HTR-8/SVneo (cell line): ENCODE measurements around the gene CEP131.

Experiments
- DNase-seq: peaks from one replicate; pipeline ENCODE4 v3.0.0; 2011; ENCODE audit warnings: low spot score, mixed read lengths; ENCODE audit not compliant: insufficient read length
- FAIRE-seq: peaks from 2 replicates; lab custom pipeline; 2011; peaks lifted over from hg19 to GRCh38; lab: Jason Lieb, UNC

Gene CEP131

DNA sequence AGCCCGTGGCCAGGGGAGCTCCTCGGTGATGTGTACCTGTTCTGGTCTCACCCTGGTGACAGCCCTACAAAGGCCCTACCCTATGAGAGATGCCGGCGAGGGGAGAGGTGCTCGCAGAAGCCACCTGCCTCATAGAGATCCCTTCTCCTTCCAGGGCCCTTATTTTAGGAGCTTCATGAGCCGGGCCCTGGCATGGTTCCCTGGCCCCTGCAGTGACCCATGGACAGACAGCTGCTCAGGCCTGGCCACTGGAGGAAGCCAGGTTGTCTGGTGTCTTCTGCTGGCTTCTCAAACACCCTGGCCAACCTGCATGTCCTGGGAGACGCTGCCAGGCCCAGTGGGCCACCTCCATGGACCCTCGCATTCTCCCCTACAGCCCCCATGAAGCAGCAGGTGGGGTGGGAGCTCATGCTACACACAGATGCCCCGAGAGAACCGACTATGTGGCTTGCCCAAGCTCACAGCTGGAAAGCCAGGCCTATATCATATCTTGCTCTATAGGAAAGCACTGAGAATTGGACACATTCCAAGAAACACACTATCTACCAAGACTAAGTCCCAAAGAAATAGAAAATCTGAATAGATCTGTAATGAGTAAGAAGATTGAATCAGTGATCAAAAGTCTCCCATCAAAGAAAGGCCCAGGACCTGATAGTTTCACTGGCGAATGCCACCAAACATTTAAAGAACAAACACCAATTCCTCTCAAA lies 49.6 kb downstream of the CEP131 start:
- no peak for DNase-seq
- FAIRE-seq = no peak

DNA sequence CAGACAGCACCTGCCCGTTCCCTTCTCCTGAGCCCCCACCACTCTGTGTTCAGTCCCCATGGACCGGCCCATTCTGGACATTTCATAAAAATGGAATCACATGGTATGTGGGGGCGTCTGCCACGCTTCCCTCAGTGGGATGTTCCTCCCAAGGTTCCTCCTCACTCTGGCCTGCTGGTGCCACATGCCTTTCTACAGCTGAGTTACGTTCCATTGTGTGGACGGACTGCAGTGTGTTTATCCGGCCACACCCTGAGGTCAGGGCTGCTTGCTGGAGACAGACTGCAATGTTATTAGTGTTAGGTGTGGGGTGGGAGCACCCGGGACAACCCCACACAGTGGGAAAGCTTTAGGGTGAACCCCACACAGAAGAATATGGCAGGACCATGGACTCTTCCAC lies 50.8 kb downstream of the CEP131 start:
- FAIRE-seq = peak; percentile 20
- no peak for DNase-seq

- no peak for DNase-seq
- no peak for FAIRE-seq
Measured at GRCh38 chr17:81170727-81171494, 51.9 kb downstream of the CEP131 start.

- DNase-seq = no peak
Measured at GRCh38 chr17:81169870-81170309, 52.9 kb downstream of the CEP131 start.

GRCh38 chr17:81167638-81168037 lies 55.1 kb downstream of the CEP131 start:
- DNase-seq = no peak
- FAIRE-seq = no peak

More at GRCh38 chr17:81169870-81170309, 52.9 kb downstream of the CEP131 start:
- peak; percentile 99 for FAIRE-seq

- DNase-seq = no peak
- no peak for FAIRE-seq
Measured at GRCh38 chr17:81167194-81167524, 55.6 kb downstream of the CEP131 start.

DNA sequence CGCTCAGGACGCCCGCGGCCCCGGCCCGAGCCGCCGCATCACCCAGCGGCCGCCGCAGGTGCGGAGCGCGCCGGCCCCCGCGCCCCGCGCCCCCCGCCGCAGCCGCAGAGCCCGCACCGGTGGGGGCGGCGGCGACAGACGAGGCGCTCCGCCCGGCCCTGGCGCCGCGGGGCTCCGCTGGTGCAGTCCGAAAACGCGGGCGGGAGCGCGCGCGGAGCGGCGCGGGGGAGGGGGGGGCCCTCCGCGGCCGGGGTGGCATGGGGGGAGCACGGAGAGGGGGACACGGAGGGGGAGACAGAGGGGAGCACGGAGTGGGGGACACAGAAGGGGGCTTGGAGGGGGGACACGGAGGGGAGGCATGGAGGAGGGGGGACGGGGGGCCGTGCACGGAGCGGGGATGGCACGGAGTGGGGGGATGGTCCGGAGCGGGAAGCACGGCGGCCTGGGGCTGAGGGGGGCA lies 56.7 kb downstream of the CEP131 start, which contains the start of gene AATK:
Gene AATK (minus strand): TSS at position 189 of the 460 bp plus-strand sequence. CDS start 229 bp downstream, outside the sequence.
- DNase-seq = no peak
- no peak for FAIRE-seq

GRCh38 chr17:81165246-81166032 lies 57.3 kb downstream of the CEP131 start, which contains the start of gene PVALEF:
Gene PVALEF, plus strand, starts transcription at chr17:81165507. Its CDS starts 15,720 bp downstream, at chr17:81181227.
- DNase-seq (peak; percentile 44), FAIRE-seq (no peak)

DNA sequence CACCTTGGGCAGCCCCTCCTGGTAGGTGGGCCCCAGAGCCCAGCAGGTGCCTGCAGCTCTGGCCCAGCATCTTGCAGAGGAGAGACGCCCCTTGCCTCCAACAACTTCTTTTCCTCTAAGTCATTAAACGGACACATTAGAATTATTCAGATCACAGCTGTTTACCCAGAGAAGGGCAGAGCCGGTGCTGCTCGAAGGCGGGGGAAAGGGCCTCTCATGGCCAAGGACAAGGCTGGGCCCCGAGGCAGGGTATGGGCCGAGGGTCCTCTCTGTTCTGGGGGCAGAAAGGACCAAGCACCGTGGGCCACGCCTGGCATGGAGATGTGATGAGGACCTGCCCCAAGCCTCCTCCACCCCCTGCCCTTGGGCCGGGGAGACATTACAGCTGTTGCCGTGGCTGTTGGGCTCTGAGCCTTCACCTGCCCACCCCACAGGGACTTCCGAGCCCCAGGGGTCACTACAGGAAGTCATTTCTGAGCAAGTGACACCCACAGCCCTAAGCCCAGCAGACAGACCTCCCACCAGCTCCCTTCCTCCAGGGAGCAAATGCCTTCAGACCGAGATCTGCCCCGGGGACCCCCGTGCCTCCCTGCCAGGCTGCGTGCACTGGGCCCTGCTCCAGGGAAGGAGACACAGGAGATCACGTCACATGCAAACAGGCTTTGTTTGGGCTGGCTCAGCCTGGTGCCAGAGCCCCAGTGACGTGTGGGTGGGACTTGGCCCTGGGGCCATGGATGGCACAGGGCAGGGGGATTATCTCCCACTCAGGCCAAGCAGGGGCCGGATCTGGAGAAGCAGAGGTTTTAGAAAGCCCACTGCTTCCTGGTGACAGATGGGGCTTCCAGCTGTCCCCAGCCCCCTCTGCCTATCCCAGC lies 58.2 kb downstream of the CEP131 start:
- FAIRE-seq (peak; percentile 33), DNase-seq (no peak)

DNA sequence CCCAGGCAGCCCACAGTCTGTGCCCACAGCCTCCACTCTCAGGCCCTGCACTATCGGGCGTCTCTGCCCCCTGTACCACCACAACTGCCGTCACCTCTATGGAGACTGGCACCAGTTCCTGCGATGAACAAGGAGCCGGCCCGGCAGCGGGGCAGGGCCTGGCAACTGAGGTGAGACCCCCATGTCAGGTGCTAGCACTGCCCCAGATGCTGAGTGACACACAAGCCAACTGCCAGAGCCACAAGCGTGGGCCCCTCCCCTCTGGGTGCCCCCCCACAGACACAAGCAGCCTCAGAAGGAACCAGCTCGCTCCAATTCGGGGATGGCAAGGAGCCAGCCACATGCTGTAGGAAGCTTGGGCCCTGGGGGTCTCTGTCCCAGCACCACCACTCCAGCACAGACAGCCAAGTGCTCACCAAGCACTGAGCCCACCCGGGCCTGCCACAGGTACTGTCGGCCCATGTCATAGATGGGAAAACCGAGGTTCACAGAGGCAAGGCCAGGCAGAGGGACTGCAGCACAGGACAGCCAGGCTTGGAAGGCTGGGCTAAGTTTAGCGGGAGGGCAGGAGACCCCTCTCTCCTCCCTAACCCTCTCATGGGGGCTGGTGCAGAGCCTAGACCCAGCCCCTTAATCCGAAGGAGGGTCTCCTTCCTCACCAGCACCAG lies 58.9 kb downstream of the CEP131 start:
- no peak for FAIRE-seq
- no peak for DNase-seq

GRCh38 chr17:81163051-81163695 lies 59.6 kb downstream of the CEP131 start:
- DNase-seq (no peak), FAIRE-seq (no peak)

DNA sequence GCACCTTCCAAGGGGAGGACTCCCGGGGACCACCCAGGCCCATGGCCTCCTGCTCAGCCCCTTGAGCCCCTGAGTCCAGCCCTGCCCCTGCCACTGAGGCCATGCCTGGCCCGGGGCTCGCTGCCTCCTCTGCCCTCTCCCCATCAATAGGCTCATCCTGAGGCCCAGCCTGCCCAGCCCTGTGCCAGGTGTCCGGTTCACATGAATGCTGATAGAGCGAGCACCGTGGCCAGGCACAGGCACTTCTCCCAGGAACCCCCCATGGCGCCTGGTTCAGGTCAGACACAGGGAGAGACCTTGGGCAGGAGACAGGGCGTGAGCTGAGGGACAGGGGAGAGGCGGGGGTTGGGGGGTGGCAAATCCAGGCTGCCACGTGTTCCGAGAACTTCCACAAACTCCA lies 60.3 kb downstream of the CEP131 start:
- DNase-seq (no peak), FAIRE-seq (no peak)

- no peak for FAIRE-seq
- no peak for DNase-seq
Measured at GRCh38 chr17:81161972-81162371, 60.8 kb downstream of the CEP131 start.

DNA sequence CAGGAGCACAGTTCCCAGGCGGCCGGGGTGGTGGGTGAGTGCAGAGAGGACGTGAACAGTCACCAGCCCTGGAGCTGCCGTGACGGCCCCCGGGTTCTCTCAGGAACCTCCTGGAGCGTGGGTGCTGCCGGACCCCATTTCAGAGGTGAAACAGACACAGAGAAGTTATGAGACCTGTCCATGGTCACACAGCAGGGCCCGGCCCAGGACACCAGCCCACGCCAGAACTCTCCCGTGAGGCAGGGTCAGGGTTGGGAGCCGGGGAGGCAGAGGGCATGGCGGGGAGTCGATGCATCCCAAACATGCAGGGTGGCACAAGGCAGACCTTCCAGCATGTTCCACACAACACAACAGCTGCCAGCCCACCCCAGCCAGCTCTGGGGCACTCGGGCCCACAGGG lies 61.2 kb downstream of the CEP131 start:
- DNase-seq = no peak
- FAIRE-seq = no peak

GRCh38 chr17:81160747-81161453 lies 61.9 kb downstream of the CEP131 start:
- FAIRE-seq (no peak), DNase-seq (no peak)

GRCh38 chr17:81160306-81160705 lies 62.5 kb downstream of the CEP131 start:
- no peak for FAIRE-seq
- no peak for DNase-seq

- no peak for FAIRE-seq
- no peak for DNase-seq
Measured at GRCh38 chr17:81159611-81160265, 63.0 kb downstream of the CEP131 start.
